ENCODE data around the gene ADORA2A. TPM values are rescaled to one million over a fixed set of nuclear protein-coding genes. Genes with fewer than 3 reads are reported as not detected.

The ADORA2A gene
- total RNA-seq, 1 donor from 2014 or later, result under 0.01 TPM

- Histone ChIP-seq H3K36me3 (ENCODE audit: control insufficient read depth, insufficient read depth, low read length) (no peaks in the 10 kb centered on the region), H3K4me3 (ENCODE audit: low read depth, low read length) (peak overlapping the region; percentile 42), H3K27me3 (ENCODE audit: control insufficient read depth, insufficient read depth, low read length) (peaks cover 22% of the 10 kb centered on the region)
- TF ChIP-seq CTCF (IDR thresholded peaks at IDR 0.05; ENCODE audit: insufficient read depth, low read length, severe bottlenecking), result no peak
- no peak for FAIRE-seq
- DNase-seq (ENCODE audit: low read depth), result no peak
Observed at GRCh38 chr22:24424001-24424900, 3.1 kb upstream of the ADORA2A start.

- FAIRE-seq (no peak), DNase-seq (ENCODE audit: low read depth) (no peak)
- Histone ChIP-seq H3K36me3 (ENCODE audit: control insufficient read depth, insufficient read depth, low read length) (no peaks in the 10 kb centered on the region), H3K4me3 (ENCODE audit: low read depth, low read length) (no peak overlapping the region), H3K27me3 (ENCODE audit: control insufficient read depth, insufficient read depth, low read length) (peaks cover 22% of the 10 kb centered on the region)
- no peak for TF ChIP-seq CTCF (IDR thresholded peaks at IDR 0.05; ENCODE audit: insufficient read depth, low read length, severe bottlenecking)
Observed at GRCh38 chr22:24424901-24425775, 2.3 kb upstream of the ADORA2A start.

GRCh38 chr22:24426436-24426835 is 963 bp upstream of the ADORA2A start:
- FAIRE-seq (no peak), DNase-seq (ENCODE audit: low read depth) (no peak)
- no peak overlapping the region for H3K4me3 ChIP-seq (ENCODE audit: low read depth, low read length)
- no peaks in the 10 kb centered on the region for H3K36me3 ChIP-seq (ENCODE audit: control insufficient read depth, insufficient read depth, low read length)
- TF ChIP-seq CTCF (IDR thresholded peaks at IDR 0.05; ENCODE audit: insufficient read depth, low read length, severe bottlenecking), result no peak
- peaks cover 22% of the 10 kb centered on the region for H3K27me3 ChIP-seq (ENCODE audit: control insufficient read depth, insufficient read depth, low read length)

- no peak for FAIRE-seq
- no peaks in the 10 kb centered on the region for H3K36me3 ChIP-seq (ENCODE audit: control insufficient read depth, insufficient read depth, low read length)
- DNase-seq (ENCODE audit: low read depth), result no peak
- H3K4me3 ChIP-seq (ENCODE audit: low read depth, low read length), result no peak overlapping the region
- no peak for TF ChIP-seq CTCF (IDR thresholded peaks at IDR 0.05; ENCODE audit: insufficient read depth, low read length, severe bottlenecking)
- H3K27me3 ChIP-seq (ENCODE audit: control insufficient read depth, insufficient read depth, low read length), result peaks cover 20% of the 10 kb centered on the region
Observed at GRCh38 chr22:24426851-24427499, 424 bp upstream of the ADORA2A start.

GRCh38 chr22:24428751-24429410 is 1.5 kb downstream of the ADORA2A start:
- no peak for TF ChIP-seq CTCF (IDR thresholded peaks at IDR 0.05; ENCODE audit: insufficient read depth, low read length, severe bottlenecking)
- no peak for FAIRE-seq
- no peak overlapping the region for H3K4me3 ChIP-seq (ENCODE audit: low read depth, low read length)
- DNase-seq (ENCODE audit: low read depth), result no peak
- peaks cover 20% of the 10 kb centered on the region for H3K27me3 ChIP-seq (ENCODE audit: control insufficient read depth, insufficient read depth, low read length)
- no peaks in the 10 kb centered on the region for H3K36me3 ChIP-seq (ENCODE audit: control insufficient read depth, insufficient read depth, low read length)

Data from bronchial epithelial cell (primary cell).